Measurements from ENCODE around the gene BARHL1. TPM values are rescaled to one million over a fixed set of nuclear protein-coding genes. Genes with fewer than 3 reads are reported as not detected.

Gene BARHL1
- total RNA-seq, 2 donors from 2014 or later, result not detected

GRCh38 chr9:132591244-132591643, 8.8 kb downstream of the BARHL1 start:
- 44% methylated on average over 6 of the region's 6 CpGs for WGBS
- Histone ChIP-seq H3K27me3 (replicated peaks; ENCODE audit: insufficient read depth) (peaks cover 30% of the 10 kb centered on the region), H3K27ac (no peak overlapping the region), H3K9me3 (no peaks in the 10 kb centered on the region), H3K36me3 (no peaks in the 10 kb centered on the region), H3K4me3 (no peak overlapping the region), H3K4me1 (replicated peaks) (no peaks in the 10 kb centered on the region)
- intact Hi-C loops (cut with DNase I), result no loop called here
- TF ChIP-seq POLR2A (IDR thresholded peaks at IDR 0.05) (no peak), CTCF (IDR thresholded peaks at IDR 0.05) (no peak), POLR2AphosphoS5 (IDR thresholded peaks at IDR 0.05) (no peak)
- DNase-seq (ENCODE audit: low spot score), result no peak

- Histone ChIP-seq H3K27ac (no peak overlapping the region), H3K4me1 (replicated peaks) (no peaks in the 10 kb centered on the region), H3K27me3 (replicated peaks; ENCODE audit: insufficient read depth) (peaks cover 24% of the 10 kb centered on the region), H3K9me3 (no peaks in the 10 kb centered on the region), H3K36me3 (no peaks in the 10 kb centered on the region), H3K4me3 (no peak overlapping the region)
- intact Hi-C loops (cut with DNase I), result no loop called here
- WGBS, result 71% methylated on average over 9 of the region's 9 CpGs
- TF ChIP-seq POLR2A (IDR thresholded peaks at IDR 0.05), result no peak
- no peak for TF ChIP-seq CTCF (IDR thresholded peaks at IDR 0.05)
- TF ChIP-seq POLR2AphosphoS5 (IDR thresholded peaks at IDR 0.05), result no peak
- no peak for DNase-seq (ENCODE audit: low spot score)
Observed at GRCh38 chr9:132591751-132592314, 9.4 kb downstream of the BARHL1 start.

- 82% methylated on average over 8 of the region's 8 CpGs for WGBS
- H3K27me3 ChIP-seq (replicated peaks; ENCODE audit: insufficient read depth), result peaks cover 19% of the 10 kb centered on the region
- intact Hi-C loops (cut with DNase I), result no loop called here
- TF ChIP-seq POLR2AphosphoS5 (IDR thresholded peaks at IDR 0.05), result no peak
- no peak for TF ChIP-seq CTCF (IDR thresholded peaks at IDR 0.05)
- TF ChIP-seq POLR2A (IDR thresholded peaks at IDR 0.05), result no peak
- no peaks in the 10 kb centered on the region for H3K4me1 ChIP-seq (replicated peaks)
- no peak overlapping the region for H3K4me3 ChIP-seq
- H3K27ac ChIP-seq, result no peak overlapping the region
- no peaks in the 10 kb centered on the region for H3K36me3 ChIP-seq
- no peaks in the 10 kb centered on the region for H3K9me3 ChIP-seq
- no peak for DNase-seq (ENCODE audit: low spot score)
Observed at GRCh38 chr9:132592451-132592850, 10.0 kb downstream of the BARHL1 start.

- H3K27ac ChIP-seq, result no peak overlapping the region
- no peaks in the 10 kb centered on the region for H3K9me3 ChIP-seq
- peaks cover 5% of the 10 kb centered on the region for H3K27me3 ChIP-seq (replicated peaks; ENCODE audit: insufficient read depth)
- 92% methylated on average over 13 of the region's 13 CpGs for WGBS
- TF ChIP-seq CTCF (IDR thresholded peaks at IDR 0.05), result no peak
- no peak for TF ChIP-seq POLR2AphosphoS5 (IDR thresholded peaks at IDR 0.05)
- no peak for TF ChIP-seq POLR2A (IDR thresholded peaks at IDR 0.05)
- no peaks in the 10 kb centered on the region for H3K36me3 ChIP-seq
- H3K4me1 ChIP-seq (replicated peaks), result no peaks in the 10 kb centered on the region
- no peak for DNase-seq (ENCODE audit: low spot score)
- intact Hi-C loops (cut with DNase I), result no loop called here
- H3K4me3 ChIP-seq, result no peak overlapping the region
Observed at GRCh38 chr9:132594412-132594811, 12.0 kb downstream of the BARHL1 start.

- no peak overlapping the region for H3K4me3 ChIP-seq
- no peak overlapping the region for H3K27ac ChIP-seq
- no peaks in the 10 kb centered on the region for H3K9me3 ChIP-seq
- no peaks in the 10 kb centered on the region for H3K4me1 ChIP-seq (replicated peaks)
- H3K27me3 ChIP-seq (replicated peaks; ENCODE audit: insufficient read depth), result no peaks in the 10 kb centered on the region
- peaks cover 0 to 3% of the 10 kb centered on the region in 2 donors for H3K36me3 ChIP-seq
- no peak for DNase-seq (ENCODE audit: low spot score)
- 73% methylated on average over 6 of the region's 6 CpGs for WGBS
- intact Hi-C loops (cut with DNase I), result no loop called here
- no peak for TF ChIP-seq POLR2AphosphoS5 (IDR thresholded peaks at IDR 0.05)
- TF ChIP-seq CTCF (IDR thresholded peaks at IDR 0.05), result no peak
- no peak for TF ChIP-seq POLR2A (IDR thresholded peaks at IDR 0.05)
Observed at GRCh38 chr9:132595319-132595718, 12.9 kb downstream of the BARHL1 start.

Data from prostate gland (tissue), 2 donors.